Fibroblast of the aortic adventitia (primary cell): Measurements from ENCODE around the gene SCRN1. TPM values are rescaled to one million over a fixed set of nuclear protein-coding genes. Genes with fewer than 3 reads are reported as not detected.

Experiments used
- DNase-seq: peaks from one replicate; pipeline ENCODE4 v3.0.0-alpha.2; 2010; ENCODE audit warnings: low read depth
- H3K4me3 ChIP-seq: 2 replicates; pipeline ENCODE4 v1.5.1; 2011; ENCODE audit warnings: low read depth, mild to moderate bottlenecking, control low read depth, low read length, moderate library complexity
- CTCF ChIP-seq: IDR thresholded peaks from 2 replicates; pipeline ENCODE4 v1.5.1; 2011; ENCODE audit warnings: mild to moderate bottlenecking, low read length, control low read depth, inconsistent platforms; ENCODE audit not compliant: insufficient read depth
- total RNA-seq: library from RNA; depleted of rRNA; stranded (reverse); fragments of >200 nt; gene quantifications from 2 replicates; pipeline ENCODE4 v1.2.3, GENCODE V29; 2012; ENCODE audit warnings: low replicate concordance

The SCRN1 gene
- total RNA-seq, 1 donor: 93.1 TPM

GRCh38 chr7:30022991-30023390 lies 33.4 kb upstream of the SCRN1 start:
- no peak overlapping the region for H3K4me3 ChIP-seq
- no peak for DNase-seq
- TF ChIP-seq CTCF: no peak

GRCh38 chr7:30020535-30020934 lies 30.9 kb upstream of the SCRN1 start:
- TF ChIP-seq CTCF: no peak
- DNase-seq: no peak
- no peak overlapping the region for H3K4me3 ChIP-seq

DNA sequence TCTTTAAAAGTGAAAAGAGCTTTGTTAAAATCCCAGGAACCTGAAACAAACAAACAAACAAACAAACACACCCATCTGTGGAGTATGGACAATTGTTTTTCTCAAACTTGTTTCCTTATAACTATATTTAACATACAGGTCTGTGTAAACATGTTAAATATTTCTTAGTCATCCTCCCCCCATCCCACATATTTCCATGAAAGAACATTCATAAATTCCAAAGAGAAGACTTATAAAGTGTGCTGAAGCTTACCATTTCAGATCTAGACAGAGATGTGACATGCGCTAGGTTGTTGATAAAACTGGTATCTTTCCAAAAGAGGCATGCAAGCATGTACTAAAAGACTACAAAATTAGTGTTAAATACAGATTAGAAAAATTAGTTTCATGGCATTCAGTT lies 30.4 kb upstream of the SCRN1 start:
- TF ChIP-seq CTCF: no peak
- DNase-seq: no peak
- H3K4me3 ChIP-seq: no peak overlapping the region

GRCh38 chr7:30019387-30019786 lies 29.8 kb upstream of the SCRN1 start:
- peak; percentile 11 for TF ChIP-seq CTCF
- no peak overlapping the region for H3K4me3 ChIP-seq
- DNase-seq: no peak

DNA sequence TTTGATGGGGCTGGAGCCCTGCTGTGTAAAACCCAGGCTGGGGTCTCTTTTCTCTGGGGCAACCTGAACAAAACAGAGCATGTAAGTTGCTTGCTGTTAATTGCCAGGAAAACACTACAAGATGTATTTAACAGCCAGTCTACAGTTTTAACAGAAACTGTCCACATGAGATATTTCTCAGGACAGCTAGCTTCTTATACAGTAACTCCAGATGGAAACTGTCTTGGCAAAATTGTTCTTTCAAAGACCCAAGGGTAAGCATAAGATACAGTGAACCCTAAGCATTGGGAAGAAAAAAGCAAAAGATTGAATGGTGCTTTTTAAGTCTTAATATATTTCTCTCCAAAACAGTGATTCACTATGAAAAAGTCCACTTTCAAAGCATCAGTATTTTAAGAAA lies 28.9 kb upstream of the SCRN1 start:
- no peak overlapping the region for H3K4me3 ChIP-seq
- no peak for TF ChIP-seq CTCF
- DNase-seq: no peak

GRCh38 chr7:30012757-30013156 lies 23.2 kb upstream of the SCRN1 start:
- no peak for DNase-seq
- no peak overlapping the region for H3K4me3 ChIP-seq
- TF ChIP-seq CTCF: no peak

- DNase-seq: no peak
- no peak overlapping the region for H3K4me3 ChIP-seq
- no peak for TF ChIP-seq CTCF
Measured at GRCh38 chr7:30010021-30010420, 20.4 kb upstream of the SCRN1 start.
